Measurements from ENCODE around the gene ATP8B4. TPM values are rescaled to one million over a fixed set of nuclear protein-coding genes. Genes with fewer than 3 reads are reported as not detected.

Gene ATP8B4
- total and polyA plus RNA-seq, 2 donors (not counting 3 experiments of a cell fraction or from before 2014, with no cell fraction given) = not detected

GRCh38 chr15:49918121-49918520 lies 200.9 kb downstream of the ATP8B4 start:
- peak; percentile 1 for DNase-seq (ENCODE audit: low read depth, low spot score)

More at GRCh38 chr15:49918121-49918520, 200.9 kb downstream of the ATP8B4 start:
- dilution Hi-C loops (cut with MboI; ENCODE audit: extremely low pct_ligation_motif_present, low sequenced_read_pairs) = no loop called here
- Histone ChIP-seq H3K79me2 (ENCODE audit: control insufficient read depth, insufficient read depth, low read length) (no peaks in the 10 kb centered on the region), H3K36me3 (ENCODE audit: control insufficient read depth in 2 of 2, extremely low read depth in 1 of 2, insufficient read depth in 2 of 2, low read length in 2 of 2) (no peaks in the 10 kb centered on the region), H3K4me1 (ENCODE audit: control insufficient read depth, extremely low read depth, insufficient read depth, low read length) (no peaks in the 10 kb centered on the region), H3K9me3 (replicated peaks; ENCODE audit: control insufficient read depth, insufficient read depth, low read length) (no peaks in the 10 kb centered on the region), H4K20me1 (replicated peaks; ENCODE audit: control insufficient read depth, extremely low read depth, insufficient read depth, low read length) (no peaks in the 10 kb centered on the region), H3K9me1 (replicated peaks; ENCODE audit: control insufficient read depth, extremely low read depth, insufficient read depth, low read length) (no peaks in the 10 kb centered on the region), H3K27ac (ENCODE audit: insufficient read depth, low read depth, low read length) (no peak overlapping the region), H3K4me3 (replicated peaks in 1 of 3; ENCODE audit: insufficient read depth in 1 of 3, low read depth in 1 of 3, low read length in 3 of 3) (no peak overlapping the region), H3K4me2 (ENCODE audit: insufficient read depth, low read length) (no peak overlapping the region), H3K9ac (replicated peaks; ENCODE audit: extremely low read depth, insufficient read depth, low read length) (no peak overlapping the region), H3K27me3 (ENCODE audit: control insufficient read depth in 2 of 2, insufficient read depth in 2 of 2, low read length in 2 of 2) (no peaks in the 10 kb centered on the region), H2AFZ (ENCODE audit: low read depth, low read length) (no peak overlapping the region)
- no peak for FAIRE-seq
- intact Hi-C loops (cut with micrococcal nuclease) = no loop called here
- BruUV-seq (replicated peaks) = no TSS peak
- CTCF ChIA-PET = no interaction called here
- POLR2A ChIA-PET = no interaction called here
- TF ChIP-seq POLR2AphosphoS5 (IDR thresholded peaks at IDR 0.05; ENCODE audit: insufficient read depth, low read depth, low read length) = no peak
- no peak for TF ChIP-seq JUN (IDR thresholded peaks at IDR 0.05; ENCODE audit: borderline replicate concordance, insufficient read depth, insufficient read length, low read depth)
- no peak for TF ChIP-seq CTCF (IDR thresholded peaks at IDR 0.05; ENCODE audit: extremely low read depth in 1 of 2, insufficient read depth in 1 of 2, low read depth in 1 of 2, low read length in 2 of 2)
- no peak for TF ChIP-seq GATA2 (IDR thresholded peaks at IDR 0.05; ENCODE audit: insufficient read depth, insufficient read length, low read depth, low read length)
- TF ChIP-seq MAX (IDR thresholded peaks at IDR 0.05; ENCODE audit: insufficient read depth, insufficient read length) = no peak
- TF ChIP-seq FOS (IDR thresholded peaks at IDR 0.05; ENCODE audit: borderline replicate concordance, insufficient read depth, low read length) = no peak
- no peak for TF ChIP-seq MYC (IDR thresholded peaks at IDR 0.05; ENCODE audit: low read depth, low read length)
- no peak for TF ChIP-seq POLR2A (IDR thresholded peaks at IDR 0.05; ENCODE audit: low read depth, low read length)
- TF ChIP-seq EZH2 (IDR thresholded peaks at IDR 0.05; ENCODE audit: borderline replicate concordance, low read depth, low read length, severe bottlenecking) = no peak

All from endothelial cell of umbilical vein (primary cell).